GM19238 (cell line): Measurements from ENCODE around the gene PPP1R14B.

ENCODE experiments used
- DNase-seq: peaks from one replicate; pipeline ENCODE4 v3.0.0; 2011; ENCODE audit warnings: low spot score; ENCODE audit not compliant: insufficient read length

Gene PPP1R14B

DNA sequence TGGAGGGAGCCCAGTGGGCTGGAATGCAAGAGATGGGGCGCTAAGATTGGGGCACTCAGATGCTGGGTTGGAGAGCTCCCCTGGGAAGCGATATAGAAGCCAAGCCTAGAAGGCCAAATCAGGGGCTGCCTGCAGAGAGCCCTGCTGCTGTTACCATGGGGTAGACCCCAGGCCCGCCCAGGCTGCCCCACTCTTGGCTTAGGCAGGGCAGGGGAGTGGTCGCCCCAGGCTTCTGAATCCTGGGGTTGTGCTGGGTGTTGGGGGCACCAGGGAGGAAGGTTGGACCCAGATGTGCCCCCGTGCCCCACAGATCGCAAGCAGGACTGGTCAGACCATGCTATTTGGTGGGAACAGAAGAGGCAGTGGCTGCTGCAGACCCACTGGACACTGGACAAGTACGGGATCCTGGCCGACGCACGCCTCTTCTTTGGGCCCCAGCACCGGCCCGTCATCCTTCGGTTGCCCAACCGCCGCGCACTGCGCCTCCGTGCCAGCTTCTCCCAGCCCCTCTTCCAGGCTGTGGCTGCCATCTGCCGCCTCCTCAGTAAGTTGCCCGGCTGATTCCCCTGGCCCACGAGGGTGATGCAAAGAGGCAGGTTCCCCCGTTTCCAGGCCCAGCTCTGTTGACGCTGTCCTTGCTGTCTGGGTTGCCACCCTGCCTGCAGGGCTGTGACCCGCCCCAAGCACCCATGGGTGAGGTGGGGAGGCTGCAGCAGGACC, 36.3 kb downstream of the PPP1R14B start:
- DNase-seq = no peak

GRCh38 chr11:64209563-64209843, 37.2 kb downstream of the PPP1R14B start:
- no peak for DNase-seq

DNA sequence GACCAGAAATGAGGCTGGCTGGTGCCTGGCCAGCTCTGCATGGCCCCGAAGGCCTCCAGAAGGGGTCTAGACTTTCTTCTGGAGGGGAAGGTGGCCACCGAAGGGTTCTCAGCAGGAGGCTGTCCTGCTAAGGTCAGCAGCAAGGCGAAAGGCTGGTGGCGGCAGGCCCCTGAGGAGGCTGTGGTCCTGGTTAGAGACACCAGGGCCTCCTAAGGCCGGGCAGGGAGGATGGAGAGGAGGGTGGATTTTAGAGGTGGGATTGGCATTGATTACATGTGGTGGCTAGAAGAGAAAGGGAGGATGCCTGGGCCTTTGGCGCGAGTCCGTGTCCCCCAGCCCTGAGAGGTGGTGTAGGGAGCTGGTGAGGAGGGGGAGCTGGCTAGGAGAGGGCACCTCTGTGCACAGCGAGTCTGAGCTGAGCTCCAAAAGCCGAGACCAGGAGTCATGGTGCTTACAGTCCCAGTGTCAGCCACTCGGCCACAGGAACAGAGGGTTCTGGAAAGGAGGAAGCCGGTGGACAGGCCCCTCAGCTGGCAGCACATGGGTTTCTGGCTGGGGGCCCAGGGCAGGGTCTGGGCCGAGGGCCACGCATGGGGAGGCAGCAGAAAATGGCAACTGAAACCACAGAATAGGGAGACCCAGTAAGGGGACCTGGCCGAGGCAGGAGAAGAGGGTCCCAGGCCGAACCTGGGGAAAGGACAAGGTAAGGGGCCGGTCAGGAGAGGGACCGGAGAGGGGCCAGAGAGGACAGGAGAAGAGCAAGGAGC, 37.8 kb downstream of the PPP1R14B start:
- DNase-seq = no peak

DNA sequence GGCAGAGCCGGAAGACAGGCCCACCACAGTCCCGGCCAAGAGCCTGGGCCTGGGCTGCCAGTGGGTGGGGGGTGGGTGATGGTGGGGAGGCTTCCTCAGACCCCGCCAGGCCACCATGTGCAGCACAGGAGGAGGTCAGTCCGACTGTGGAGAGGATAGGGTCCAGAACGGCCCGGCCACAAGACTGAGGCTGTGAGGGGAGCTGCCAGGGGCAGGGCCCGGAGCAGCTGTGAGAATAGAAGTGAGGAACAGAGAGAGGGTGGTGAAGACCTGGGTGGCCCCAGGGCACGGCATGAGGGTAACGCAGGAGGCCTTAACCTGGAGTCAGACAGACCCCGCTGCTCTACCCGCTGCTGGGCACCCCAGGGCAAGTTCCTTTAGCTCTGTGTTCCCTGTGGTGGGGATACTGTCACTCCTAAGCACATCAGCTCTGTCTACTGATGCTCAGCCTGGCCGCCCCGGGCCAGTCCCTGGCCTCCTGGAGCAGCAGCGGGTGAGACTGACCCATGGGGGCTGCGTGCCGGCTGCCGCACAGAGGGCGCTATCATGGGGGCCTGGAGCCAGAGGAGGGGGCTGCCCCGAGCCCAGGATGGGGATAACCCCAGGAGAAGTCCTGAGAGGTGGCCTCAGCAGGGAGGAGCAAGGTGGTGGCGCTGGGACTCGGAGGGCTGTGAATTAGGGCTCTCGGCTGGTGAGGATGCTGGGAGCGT, 38.5 kb downstream of the PPP1R14B start:
- no peak for DNase-seq

- peak; percentile 98 for DNase-seq
Observed at GRCh38 chr11:64207256-64208085, 39.3 kb downstream of the PPP1R14B start.

- peak; percentile 71 for DNase-seq
Observed at GRCh38 chr11:64206457-64207255, 40.1 kb downstream of the PPP1R14B start, which contains the start of gene FERMT3. Gene FERMT3 (plus strand): TSS chr11:64206721. CDS start chr11:64207365, 644 bp downstream.

DNA sequence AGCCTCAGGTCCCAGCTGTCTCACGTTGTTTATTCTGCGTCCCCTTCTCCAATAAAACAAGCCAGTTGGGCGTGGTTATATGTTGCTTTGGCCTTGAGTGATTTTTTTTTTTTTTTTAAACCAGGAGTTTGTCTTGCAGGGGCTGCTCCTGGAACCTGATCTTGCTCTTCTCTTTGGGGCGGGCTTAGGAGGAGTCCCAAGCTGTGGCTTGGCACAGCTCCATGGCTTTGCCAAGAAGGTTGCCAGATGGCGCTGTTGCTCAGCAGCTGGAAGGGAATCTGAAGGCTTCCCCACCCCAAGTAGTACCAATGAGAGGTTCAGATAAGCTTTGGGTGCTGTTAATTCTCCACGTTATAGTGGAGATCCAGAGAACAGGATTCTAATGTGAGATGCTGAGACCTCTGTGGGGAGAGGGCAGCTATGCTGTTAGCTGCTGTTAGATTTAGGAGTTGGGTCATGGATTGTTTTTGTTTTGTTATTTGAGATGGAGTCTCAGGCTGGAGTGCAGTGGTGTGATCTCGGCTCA, 42.2 kb downstream of the PPP1R14B start:
- DNase-seq = peak; percentile 67

DNA sequence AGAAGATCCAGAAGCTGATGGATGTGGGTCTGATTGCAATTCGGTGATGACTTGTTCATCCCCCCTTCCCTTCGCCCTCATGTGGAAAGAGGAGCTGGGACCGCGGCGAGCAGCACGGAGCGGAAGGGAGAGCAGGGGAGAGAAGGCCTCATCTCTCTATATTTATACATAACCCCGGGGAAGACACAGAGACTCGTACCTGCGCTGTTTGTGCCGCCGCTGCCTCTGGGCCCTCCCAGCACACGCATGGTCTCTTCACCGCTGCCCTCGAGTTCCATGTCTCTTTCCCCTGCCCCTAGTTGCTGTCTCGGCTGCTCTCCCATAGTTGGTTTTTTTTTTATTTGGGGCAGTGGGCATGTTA, 42.7 kb downstream of the PPP1R14B start:
- DNase-seq = no peak

DNA sequence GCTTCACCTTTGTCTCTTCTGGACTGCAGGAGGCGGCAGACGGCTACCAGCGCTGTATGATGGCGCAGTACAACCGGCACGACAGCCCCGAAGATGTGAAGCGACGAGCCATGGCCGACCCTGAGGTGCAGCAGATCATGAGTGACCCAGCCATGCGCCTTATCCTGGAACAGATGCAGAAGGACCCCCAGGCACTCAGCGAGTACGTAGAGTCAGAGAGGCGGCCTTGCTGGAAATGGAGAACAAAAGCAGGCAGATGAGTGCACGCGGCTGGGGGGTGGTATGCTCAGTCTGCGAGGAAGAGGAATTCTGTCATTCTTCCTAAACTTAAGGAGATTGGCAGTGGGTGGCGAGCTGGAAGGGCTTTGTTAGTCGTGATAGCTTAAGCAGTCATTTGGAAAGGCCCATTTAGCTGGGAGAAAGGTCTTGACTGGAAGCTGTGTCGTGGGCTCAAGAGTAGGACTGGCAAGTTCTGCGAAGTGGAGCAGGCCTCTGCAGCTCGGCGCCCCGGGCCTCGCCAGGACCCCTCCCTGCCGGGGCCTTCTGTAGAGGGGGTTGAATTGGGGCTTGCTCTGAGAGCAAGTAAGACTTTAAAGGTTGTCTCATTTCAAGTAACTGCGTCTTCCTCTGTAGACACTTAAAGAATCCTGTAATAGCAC, 43.2 kb downstream of the PPP1R14B start:
- no peak for DNase-seq

DNA sequence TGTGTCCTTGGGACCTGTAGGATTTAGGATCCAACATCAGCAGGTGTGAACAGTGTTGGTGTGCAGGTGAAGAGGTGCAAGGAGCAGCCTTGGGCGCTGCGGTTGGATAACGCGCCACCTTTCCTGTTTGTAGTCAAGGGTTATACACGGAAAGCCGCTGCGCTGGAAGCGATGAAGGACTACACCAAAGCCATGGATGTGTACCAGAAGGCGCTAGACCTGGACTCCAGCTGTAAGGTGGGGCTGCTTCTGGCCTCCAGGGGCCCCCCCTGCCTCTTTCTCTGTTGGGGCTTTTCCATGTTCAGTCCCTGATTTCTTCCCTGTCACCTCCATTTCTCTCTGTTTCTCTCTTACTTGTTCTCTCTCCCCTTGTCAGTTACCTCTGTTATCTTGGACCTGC, 43.8 kb downstream of the PPP1R14B start:
- no peak for DNase-seq

GRCh38 chr11:64201543-64201942, 45.2 kb downstream of the PPP1R14B start:
- DNase-seq = no peak

DNA sequence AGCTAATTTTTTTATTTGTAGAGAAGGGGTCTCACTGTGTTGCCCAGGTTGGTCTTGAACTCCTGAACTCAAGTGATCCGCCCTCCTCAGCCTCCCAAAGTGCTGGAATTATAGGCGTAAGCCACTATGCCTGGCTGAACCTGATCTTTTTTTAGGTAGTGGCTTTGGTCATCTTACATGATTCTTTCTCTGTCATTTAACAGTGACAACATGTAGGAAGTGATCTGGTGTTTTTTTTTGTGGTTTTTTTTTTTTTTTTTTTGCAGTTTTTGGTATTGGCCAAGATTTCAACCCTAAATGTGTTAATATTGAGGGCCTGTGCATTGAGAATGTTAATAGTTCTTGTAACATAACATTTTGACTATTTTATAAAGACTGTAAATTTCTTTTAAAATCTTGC, 48.2 kb downstream of the PPP1R14B start:
- no peak for DNase-seq

- no peak for DNase-seq
Observed at GRCh38 chr11:64196626-64197025, 50.1 kb downstream of the PPP1R14B start.
